DOHH2 (cell line): ENCODE measurements around the gene FNBP1L.

ENCODE experiments used
- H3F3A ChIP-seq: fragments of 200-600 bp; sonication (generic), shearing (Covaris generic); 2 replicates; pipeline ENCODE4 v1.6.0; 2016; ENCODE audit warnings: antibody characterized with exemption, mild to moderate bottlenecking; ENCODE audit not compliant: control insufficient read depth, insufficient read depth
- H3K27ac ChIP-seq: fragments of 200-600 bp; sonication (generic); 2 replicates; pipeline ENCODE4 v1.5.1; 2014; ENCODE audit warnings: low read depth, mild to moderate bottlenecking, low read length, moderate library complexity
- H3K27me3 ChIP-seq: fragments of 200-600 bp; sonication (generic); 2 replicates; pipeline ENCODE4 v1.6.1; 2014; ENCODE audit warnings: mild to moderate bottlenecking, low read length, mixed read lengths; ENCODE audit not compliant: control insufficient read depth
- H3K36me3 ChIP-seq: fragments of 200-600 bp; sonication (generic); 2 replicates; pipeline ENCODE4 v1.6.1; 2014; ENCODE audit warnings: mild to moderate bottlenecking, low read length, moderate library complexity, mixed read lengths; ENCODE audit not compliant: control insufficient read depth
- H3K4me1 ChIP-seq: fragments of 200-600 bp; sonication (generic); 2 replicates; pipeline ENCODE4 v1.6.1; 2014; ENCODE audit warnings: mild to moderate bottlenecking, low read length, mixed read lengths; ENCODE audit not compliant: control insufficient read depth
- H3K4me2 ChIP-seq: fragments of 200-600 bp; sonication (generic); 2 replicates; pipeline ENCODE4 v1.6.0; 2014; ENCODE audit warnings: mild to moderate bottlenecking, low read length, moderate library complexity
- H3K4me3 ChIP-seq: fragments of 200-600 bp; sonication (generic); 2 replicates; pipeline ENCODE4 v1.5.1; 2014; ENCODE audit warnings: mild to moderate bottlenecking, low read length, mixed read lengths
- H3K79me2 ChIP-seq: fragments of 200-600 bp; sonication (generic); 2 replicates; pipeline ENCODE4 v1.6.1; 2014; ENCODE audit warnings: mild to moderate bottlenecking, low read length, mixed read lengths; ENCODE audit not compliant: control insufficient read depth
- H3K9me2 ChIP-seq: fragments of 200-600 bp; sonication (generic); replicated peaks from 2 replicates; pipeline ENCODE4 v1.6.1; 2014; ENCODE audit warnings: mild to moderate bottlenecking, low read length, mixed read lengths; ENCODE audit not compliant: control insufficient read depth
- H3K9me3 ChIP-seq: fragments of 200-600 bp; sonication (generic); 2 replicates; pipeline ENCODE4 v1.6.1; 2014; ENCODE audit warnings: antibody characterized with exemption, low read length, mixed read lengths; ENCODE audit not compliant: control insufficient read depth, insufficient read depth
- H4K20me1 ChIP-seq: fragments of 200-600 bp; sonication (generic); 2 replicates; pipeline ENCODE4 v1.6.0; 2014; ENCODE audit warnings: low read depth, mild to moderate bottlenecking, antibody characterized with exemption, low read length, moderate library complexity; ENCODE audit not compliant: control insufficient read depth, insufficient read depth
- EZH2phosphoT487 ChIP-seq: fragments of 200-600 bp; sonication (generic); IDR thresholded peaks from 2 replicates; pipeline ENCODE4 v1.6.1; 2017; ENCODE audit warnings: borderline replicate concordance, mild to moderate bottlenecking, antibody characterized with exemption, low read length, moderate library complexity, mixed read lengths
- TF ChIP-seq, protein P1 (sequence below): fragments of 200-600 bp; sonication (generic); IDR thresholded peaks from one replicate; pipeline ENCODE4 v1.5.1; 2014; ENCODE audit warnings: antibody characterized with exemption, mild to moderate bottlenecking, low read depth, low read length; ENCODE audit not compliant: poor library complexity, severe bottlenecking

Gene FNBP1L

DNA sequence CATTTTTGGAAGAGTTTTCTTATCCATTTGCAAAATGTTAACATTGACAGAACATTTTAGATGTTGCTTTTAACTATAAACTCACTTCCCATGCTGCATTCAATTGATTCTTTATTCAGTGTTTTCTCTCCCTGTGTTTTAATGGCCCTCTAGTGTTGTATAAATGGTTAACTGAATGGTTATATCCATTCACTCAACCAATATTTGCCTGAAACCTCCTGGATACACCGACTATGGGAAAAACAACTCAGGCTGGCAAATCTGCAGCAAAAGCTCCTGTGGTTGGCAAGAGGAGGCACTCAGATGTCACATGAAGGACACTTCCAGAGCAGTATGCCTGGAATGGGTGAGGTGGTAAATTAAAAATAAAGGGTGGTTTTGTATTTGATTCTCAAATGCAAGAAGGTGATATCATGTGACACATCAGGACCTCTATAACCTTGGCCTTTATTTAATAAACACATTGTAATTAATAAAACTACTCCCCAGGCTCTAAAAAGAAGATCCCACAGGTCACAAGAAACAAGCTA lies 126.1 kb downstream of the FNBP1L start:
- Histone ChIP-seq H3K4me2 (no peak overlapping the region), H3K4me1 (no peaks in the 10 kb centered on the region), H3K27me3 (no peaks in the 10 kb centered on the region), H3K27ac (no peak overlapping the region), H3K9me2 (no peaks in the 10 kb centered on the region), H3K4me3 (no peak overlapping the region), H3K36me3 (peaks cover 92% of the 10 kb centered on the region), H3K79me2 (no peaks in the 10 kb centered on the region), H3F3A (no peaks in the 10 kb centered on the region), H3K9me3 (no peaks in the 10 kb centered on the region), H4K20me1 (no peaks in the 10 kb centered on the region)
- TF ChIP-seq EZH2phosphoT487, result no peak

DNA sequence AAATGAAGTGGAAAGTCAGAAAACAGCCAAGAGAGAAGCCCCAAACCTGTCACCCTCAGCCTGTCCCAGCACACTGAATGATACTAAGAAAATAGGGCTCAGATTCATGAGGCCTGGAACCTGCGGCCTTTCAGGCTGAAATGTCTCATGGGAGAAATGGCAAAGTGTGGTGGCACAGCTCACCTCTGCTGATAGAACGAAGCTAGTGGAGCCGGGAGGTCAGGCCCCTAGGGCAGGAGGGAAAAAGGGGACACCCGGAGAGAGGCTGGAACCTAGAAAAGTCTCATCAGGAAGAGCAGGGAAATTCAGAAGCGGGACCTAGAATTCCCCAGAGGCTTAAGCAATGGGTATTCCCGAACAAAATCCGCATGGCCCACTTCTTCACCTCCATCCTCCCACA lies 126.6 kb downstream of the FNBP1L start:
- H3F3A ChIP-seq, result no peaks in the 10 kb centered on the region
- no peak for TF ChIP-seq EZH2phosphoT487
- TF ChIP-seq, protein P1, sequence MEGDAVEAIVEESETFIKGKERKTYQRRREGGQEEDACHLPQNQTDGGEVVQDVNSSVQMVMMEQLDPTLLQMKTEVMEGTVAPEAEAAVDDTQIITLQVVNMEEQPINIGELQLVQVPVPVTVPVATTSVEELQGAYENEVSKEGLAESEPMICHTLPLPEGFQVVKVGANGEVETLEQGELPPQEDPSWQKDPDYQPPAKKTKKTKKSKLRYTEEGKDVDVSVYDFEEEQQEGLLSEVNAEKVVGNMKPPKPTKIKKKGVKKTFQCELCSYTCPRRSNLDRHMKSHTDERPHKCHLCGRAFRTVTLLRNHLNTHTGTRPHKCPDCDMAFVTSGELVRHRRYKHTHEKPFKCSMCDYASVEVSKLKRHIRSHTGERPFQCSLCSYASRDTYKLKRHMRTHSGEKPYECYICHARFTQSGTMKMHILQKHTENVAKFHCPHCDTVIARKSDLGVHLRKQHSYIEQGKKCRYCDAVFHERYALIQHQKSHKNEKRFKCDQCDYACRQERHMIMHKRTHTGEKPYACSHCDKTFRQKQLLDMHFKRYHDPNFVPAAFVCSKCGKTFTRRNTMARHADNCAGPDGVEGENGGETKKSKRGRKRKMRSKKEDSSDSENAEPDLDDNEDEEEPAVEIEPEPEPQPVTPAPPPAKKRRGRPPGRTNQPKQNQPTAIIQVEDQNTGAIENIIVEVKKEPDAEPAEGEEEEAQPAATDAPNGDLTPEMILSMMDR, result no peak

DNA sequence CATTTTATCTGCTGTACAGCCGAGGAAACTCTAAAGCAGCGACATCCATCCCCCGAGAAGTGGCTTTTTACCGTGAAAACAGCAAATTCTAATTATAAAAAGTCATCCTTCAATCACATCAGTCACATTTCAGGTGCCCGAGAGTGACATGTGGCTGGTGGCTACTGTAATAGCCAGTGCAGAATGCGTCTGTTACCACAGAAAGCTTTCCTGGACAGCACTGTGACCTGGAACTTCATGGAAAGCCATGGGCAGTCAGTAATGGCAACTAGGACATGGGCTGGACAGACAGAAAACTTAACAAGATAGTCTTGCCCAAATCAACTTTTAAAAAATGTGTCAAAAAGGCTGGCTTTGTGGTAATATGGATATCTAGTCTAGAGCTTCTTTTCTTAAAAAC lies 127.1 kb downstream of the FNBP1L start:
- peaks cover 92% of the 10 kb centered on the region for H3K36me3 ChIP-seq
- H3K4me3 ChIP-seq, result no peak overlapping the region
- no peaks in the 10 kb centered on the region for H3K9me3 ChIP-seq
- H3K27ac ChIP-seq, result no peak overlapping the region
- H3K4me1 ChIP-seq, result no peaks in the 10 kb centered on the region
- no peak for TF ChIP-seq EZH2phosphoT487
- TF ChIP-seq, protein P1, result no peak
- no peaks in the 10 kb centered on the region for H3K9me2 ChIP-seq
- no peaks in the 10 kb centered on the region for H3F3A ChIP-seq
- no peak overlapping the region for H3K4me2 ChIP-seq
- no peaks in the 10 kb centered on the region; the same call in 1 of the 2 replicates for H3K79me2 ChIP-seq
- H4K20me1 ChIP-seq, result no peaks in the 10 kb centered on the region
- no peaks in the 10 kb centered on the region for H3K27me3 ChIP-seq

More for the DNA sequence above, 126.6 kb downstream of the FNBP1L start:
- Histone ChIP-seq H3K4me2 (no peak overlapping the region), H3K36me3 (peaks cover 92% of the 10 kb centered on the region), H3K27me3 (no peaks in the 10 kb centered on the region), H3K27ac (no peak overlapping the region), H3K9me2 (no peaks in the 10 kb centered on the region), H3K79me2 (no peaks in the 10 kb centered on the region; the same call in 1 of the 2 replicates), H3K4me3 (no peak overlapping the region), H3K4me1 (no peaks in the 10 kb centered on the region), H4K20me1 (no peaks in the 10 kb centered on the region), H3K9me3 (no peaks in the 10 kb centered on the region)

DNA sequence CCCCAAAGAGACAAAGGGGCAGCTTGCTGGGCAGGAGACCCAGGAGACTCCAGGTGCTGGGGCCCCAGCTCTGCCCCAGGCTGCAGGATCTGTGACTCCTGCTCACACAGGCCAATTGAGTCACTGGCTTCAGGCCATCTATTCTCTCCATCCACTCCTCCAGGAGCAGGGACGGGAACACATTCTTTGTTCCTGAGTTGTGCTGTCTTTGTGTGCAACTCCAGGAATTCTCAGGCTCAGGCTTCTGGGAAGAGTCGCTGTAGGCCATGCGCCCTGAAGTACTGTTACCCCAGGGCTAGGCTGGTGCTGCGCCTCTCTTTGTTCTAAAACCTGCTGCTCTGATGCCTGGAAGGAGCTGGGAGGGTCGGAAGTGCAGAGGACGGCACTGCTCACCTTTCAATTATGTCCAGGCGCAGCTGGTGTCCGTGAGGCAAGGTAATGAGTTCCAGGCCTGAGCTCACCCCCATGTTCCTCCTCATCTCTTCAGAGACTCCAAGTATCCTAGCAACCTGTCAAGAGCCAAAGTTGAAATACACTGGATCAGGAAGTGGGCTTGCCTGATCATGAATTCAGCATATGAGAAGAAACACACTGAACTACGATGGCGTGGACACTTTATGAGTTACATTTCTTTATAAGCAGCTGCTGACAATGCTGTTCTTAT lies 127.8 kb downstream of the FNBP1L start:
- TF ChIP-seq EZH2phosphoT487, result no peak
- TF ChIP-seq, protein P1, result no peak
- no peaks in the 10 kb centered on the region for H3K27me3 ChIP-seq
- H3F3A ChIP-seq, result no peaks in the 10 kb centered on the region
- no peaks in the 10 kb centered on the region; the same call in 1 of the 2 replicates for H3K79me2 ChIP-seq
- H3K4me3 ChIP-seq, result no peak overlapping the region
- H3K9me3 ChIP-seq, result no peaks in the 10 kb centered on the region
- H3K36me3 ChIP-seq, result peaks cover 92% of the 10 kb centered on the region
- H3K4me2 ChIP-seq, result no peak overlapping the region
- no peaks in the 10 kb centered on the region for H3K4me1 ChIP-seq
- no peak overlapping the region for H3K27ac ChIP-seq
- H3K9me2 ChIP-seq, result no peaks in the 10 kb centered on the region
- H4K20me1 ChIP-seq, result no peaks in the 10 kb centered on the region
